ENCODE data around the gene SPARC. TPM values are rescaled to one million over a fixed set of nuclear protein-coding genes. Genes with fewer than 3 reads are reported as not detected.

Gene SPARC
- total RNA-seq, 4 donors from 2014 or later: 341 to 2,293 (median 751) TPM

DNA sequence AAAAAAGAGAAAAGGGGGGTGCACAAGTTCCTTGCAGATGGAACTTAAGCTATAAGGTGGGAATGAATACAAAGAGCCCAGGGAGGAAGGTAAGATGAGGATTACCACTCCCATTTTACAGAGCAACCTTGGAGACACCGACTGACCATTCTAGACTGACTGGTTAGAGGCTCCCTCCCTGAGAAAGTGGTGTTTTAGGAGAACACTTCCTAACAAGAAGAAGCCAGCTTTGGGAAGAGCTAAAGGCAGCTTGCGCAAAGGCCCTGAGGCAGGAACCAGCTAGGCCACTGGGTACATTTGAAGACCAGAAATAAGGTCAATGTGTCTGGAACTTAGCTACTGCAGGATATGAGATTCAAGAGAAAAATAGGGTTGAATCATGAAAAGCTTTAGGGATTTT is 38.6 kb downstream of the SPARC start:
- Histone ChIP-seq H3K36me3 (no peaks in the 10 kb centered on the region), H3K27me3 (no peaks in the 10 kb centered on the region), H3K27ac (no peak overlapping the region), H3K4me1 (no peaks in the 10 kb centered on the region), H3K4me3 (no peak overlapping the region), H3K9me3 (no peaks in the 10 kb centered on the region)
- TF ChIP-seq POLR2A (IDR thresholded peaks at IDR 0.05): no peak
- intact Hi-C loops (cut with DNase I; ENCODE audit: low total_unique reads): no loop called here
- no peak for DNase-seq

DNA sequence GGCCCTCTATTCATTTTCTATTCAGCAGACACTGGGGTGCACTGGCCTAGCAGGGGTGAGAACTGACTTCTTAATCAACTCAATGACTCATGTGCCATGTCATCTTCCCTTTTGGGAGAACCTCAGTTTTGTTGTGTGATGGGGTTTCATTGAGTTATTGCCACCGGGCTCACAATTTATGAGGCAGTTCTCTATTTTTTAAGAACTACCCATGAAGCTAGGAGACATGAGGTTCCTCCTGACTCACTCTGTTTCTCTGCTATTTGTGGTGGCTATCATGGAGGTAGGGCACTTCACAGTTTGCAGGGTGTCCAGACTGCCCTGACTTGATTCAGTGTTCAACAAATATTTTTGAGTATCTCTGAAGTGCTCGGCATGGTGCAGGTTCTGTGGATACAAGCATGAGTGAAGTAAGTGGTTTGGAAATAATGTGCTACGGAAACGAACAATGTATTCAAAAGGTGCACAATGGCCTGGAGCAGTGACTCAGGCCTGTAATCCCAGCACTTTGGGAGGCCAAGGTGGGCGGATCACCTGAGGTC is 39.3 kb downstream of the SPARC start:
- Histone ChIP-seq H3K36me3 (no peaks in the 10 kb centered on the region), H3K27me3 (no peaks in the 10 kb centered on the region), H3K4me3 (no peak overlapping the region), H3K9me3 (no peaks in the 10 kb centered on the region), H3K27ac (no peak overlapping the region), H3K4me1 (no peaks in the 10 kb centered on the region)
- intact Hi-C loops (cut with DNase I; ENCODE audit: low total_unique reads): no loop called here
- TF ChIP-seq POLR2A (IDR thresholded peaks at IDR 0.05): no peak
- TF ChIP-seq, protein P1, sequence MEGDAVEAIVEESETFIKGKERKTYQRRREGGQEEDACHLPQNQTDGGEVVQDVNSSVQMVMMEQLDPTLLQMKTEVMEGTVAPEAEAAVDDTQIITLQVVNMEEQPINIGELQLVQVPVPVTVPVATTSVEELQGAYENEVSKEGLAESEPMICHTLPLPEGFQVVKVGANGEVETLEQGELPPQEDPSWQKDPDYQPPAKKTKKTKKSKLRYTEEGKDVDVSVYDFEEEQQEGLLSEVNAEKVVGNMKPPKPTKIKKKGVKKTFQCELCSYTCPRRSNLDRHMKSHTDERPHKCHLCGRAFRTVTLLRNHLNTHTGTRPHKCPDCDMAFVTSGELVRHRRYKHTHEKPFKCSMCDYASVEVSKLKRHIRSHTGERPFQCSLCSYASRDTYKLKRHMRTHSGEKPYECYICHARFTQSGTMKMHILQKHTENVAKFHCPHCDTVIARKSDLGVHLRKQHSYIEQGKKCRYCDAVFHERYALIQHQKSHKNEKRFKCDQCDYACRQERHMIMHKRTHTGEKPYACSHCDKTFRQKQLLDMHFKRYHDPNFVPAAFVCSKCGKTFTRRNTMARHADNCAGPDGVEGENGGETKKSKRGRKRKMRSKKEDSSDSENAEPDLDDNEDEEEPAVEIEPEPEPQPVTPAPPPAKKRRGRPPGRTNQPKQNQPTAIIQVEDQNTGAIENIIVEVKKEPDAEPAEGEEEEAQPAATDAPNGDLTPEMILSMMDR (IDR thresholded peaks at IDR 0.05): no peak
- no peak for DNase-seq

DNA sequence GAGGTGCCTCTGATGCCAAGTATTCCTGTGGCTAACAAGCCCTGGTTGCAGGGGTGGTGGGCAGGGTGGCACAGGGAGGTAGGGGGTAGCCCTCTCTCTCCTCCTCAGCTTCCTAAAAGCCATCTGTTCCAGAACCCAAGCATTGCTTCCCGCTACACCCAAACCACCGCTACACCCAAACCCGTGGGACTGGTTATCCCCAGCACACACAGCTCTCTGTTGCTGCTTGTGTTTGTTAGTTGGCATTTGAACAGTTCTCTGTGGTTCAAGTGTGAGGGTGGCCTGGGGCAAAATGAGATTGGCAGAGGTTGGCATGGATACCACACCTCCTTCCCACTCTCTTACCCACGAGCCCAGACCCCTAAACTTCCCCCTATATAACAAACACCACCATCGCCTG is 40.4 kb downstream of the SPARC start:
- no peaks in the 10 kb centered on the region for H3K4me1 ChIP-seq
- H3K27ac ChIP-seq: no peak overlapping the region
- no peaks in the 10 kb centered on the region for H3K27me3 ChIP-seq
- intact Hi-C loops (cut with DNase I; ENCODE audit: low total_unique reads): no loop called here
- no peaks in the 10 kb centered on the region for H3K36me3 ChIP-seq
- H3K4me3 ChIP-seq: no peak overlapping the region
- no peaks in the 10 kb centered on the region for H3K9me3 ChIP-seq
- no peak for DNase-seq
- TF ChIP-seq, protein P1 (IDR thresholded peaks at IDR 0.05): no peak
- no peak for TF ChIP-seq POLR2A (IDR thresholded peaks at IDR 0.05)

DNA sequence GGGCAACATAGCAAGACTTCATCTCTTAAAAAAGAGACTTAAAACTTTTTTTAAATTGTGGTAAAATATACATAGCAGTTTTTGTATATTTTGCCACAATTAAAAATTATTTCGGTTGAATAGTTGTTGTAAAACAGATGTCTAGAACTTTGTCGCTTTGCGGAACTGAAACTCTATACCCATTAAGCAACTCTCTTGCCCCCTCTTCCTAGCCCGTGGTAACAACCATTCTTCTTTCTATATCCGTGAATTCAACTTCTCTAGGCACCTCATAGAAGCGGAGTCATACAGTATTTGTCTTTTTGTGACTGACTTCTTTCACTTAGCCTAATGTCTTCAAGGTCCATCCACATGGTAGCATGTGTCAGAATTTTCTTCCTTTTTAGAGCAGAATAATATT is 43.3 kb downstream of the SPARC start:
- H3K4me1 ChIP-seq: no peaks in the 10 kb centered on the region
- H3K36me3 ChIP-seq: no peaks in the 10 kb centered on the region
- intact Hi-C loops (cut with DNase I; ENCODE audit: low total_unique reads): no loop called here
- no peak for DNase-seq
- H3K27me3 ChIP-seq: no peaks in the 10 kb centered on the region
- H3K4me3 ChIP-seq: no peak overlapping the region
- no peak overlapping the region for H3K27ac ChIP-seq
- TF ChIP-seq, protein P1 (IDR thresholded peaks at IDR 0.05): no peak
- no peak for TF ChIP-seq POLR2A (IDR thresholded peaks at IDR 0.05)
- H3K9me3 ChIP-seq: no peaks in the 10 kb centered on the region

DNA sequence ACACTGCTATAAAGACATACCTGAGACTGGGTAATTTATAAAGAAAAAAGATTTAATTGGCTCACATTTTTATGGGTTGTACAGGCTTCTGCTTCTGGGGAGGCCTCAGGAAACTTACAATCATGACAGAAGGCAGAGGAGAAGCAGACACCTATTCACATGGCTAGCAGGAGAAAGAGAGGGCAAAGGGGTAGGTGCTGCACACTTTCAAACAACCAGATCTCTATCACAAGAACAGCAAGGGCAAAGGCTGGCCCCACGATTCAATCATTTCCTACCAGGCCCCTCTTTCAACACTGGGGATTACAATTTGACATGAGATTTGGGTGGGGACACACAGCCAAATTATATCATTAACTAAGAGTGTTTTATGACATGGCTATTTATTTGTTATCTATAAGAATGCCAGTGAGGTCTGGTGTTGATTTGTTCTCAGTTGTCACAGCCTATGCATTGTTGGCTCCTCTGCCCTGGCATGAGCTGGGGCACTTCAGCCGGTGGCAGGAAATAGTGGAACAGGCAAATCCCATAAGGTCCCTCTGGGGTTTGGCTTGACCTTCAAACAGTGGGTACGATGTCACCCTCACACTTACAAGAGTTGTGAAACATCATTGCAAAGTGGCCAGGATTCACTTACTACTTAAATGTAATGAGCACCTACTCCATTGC is 44.1 kb downstream of the SPARC start:
- TF ChIP-seq, protein P1 (IDR thresholded peaks at IDR 0.05): no peak
- no peak for TF ChIP-seq POLR2A (IDR thresholded peaks at IDR 0.05)
- DNase-seq: no peak
- H3K4me1 ChIP-seq: no peaks in the 10 kb centered on the region
- no peaks in the 10 kb centered on the region for H3K9me3 ChIP-seq
- H3K4me3 ChIP-seq: no peak overlapping the region
- H3K36me3 ChIP-seq: no peaks in the 10 kb centered on the region
- no peak overlapping the region for H3K27ac ChIP-seq
- intact Hi-C loops (cut with DNase I; ENCODE audit: low total_unique reads): no loop called here
- H3K27me3 ChIP-seq: no peaks in the 10 kb centered on the region

Data from uterus (tissue), 4 donors.